Right lobe of liver (tissue), 4 donors: ENCODE measurements around the gene HOXC11.

Source experiments
- POLR2A ChIP-seq: fragments of 450-650 bp; IDR thresholded peaks from one replicate; pipeline ENCODE4 v1.6.1; 2017; ENCODE audit warnings: antibody characterized with exemption, mild to moderate bottlenecking
- TF ChIP-seq, protein P1 (sequence below), 4 donors: fragments of 200-600 bp in 3 of 4; fragments of 450-650 bp in 1 of 4; IDR thresholded peaks; one replicate each; pipeline versions ENCODE4 v1.5.1 to v1.8.0; 2016 to 2022; ENCODE audit warnings: antibody characterized with exemption in 4 of 4, mild to moderate bottlenecking in 2 of 4
- donor health status: DM: no; HTN: no; CAD: no.
- donor health status: DM: no; HTN: no; CAD: no.
- donor health status: DM: no; HTN: yes; CAD: no.

DNA sequence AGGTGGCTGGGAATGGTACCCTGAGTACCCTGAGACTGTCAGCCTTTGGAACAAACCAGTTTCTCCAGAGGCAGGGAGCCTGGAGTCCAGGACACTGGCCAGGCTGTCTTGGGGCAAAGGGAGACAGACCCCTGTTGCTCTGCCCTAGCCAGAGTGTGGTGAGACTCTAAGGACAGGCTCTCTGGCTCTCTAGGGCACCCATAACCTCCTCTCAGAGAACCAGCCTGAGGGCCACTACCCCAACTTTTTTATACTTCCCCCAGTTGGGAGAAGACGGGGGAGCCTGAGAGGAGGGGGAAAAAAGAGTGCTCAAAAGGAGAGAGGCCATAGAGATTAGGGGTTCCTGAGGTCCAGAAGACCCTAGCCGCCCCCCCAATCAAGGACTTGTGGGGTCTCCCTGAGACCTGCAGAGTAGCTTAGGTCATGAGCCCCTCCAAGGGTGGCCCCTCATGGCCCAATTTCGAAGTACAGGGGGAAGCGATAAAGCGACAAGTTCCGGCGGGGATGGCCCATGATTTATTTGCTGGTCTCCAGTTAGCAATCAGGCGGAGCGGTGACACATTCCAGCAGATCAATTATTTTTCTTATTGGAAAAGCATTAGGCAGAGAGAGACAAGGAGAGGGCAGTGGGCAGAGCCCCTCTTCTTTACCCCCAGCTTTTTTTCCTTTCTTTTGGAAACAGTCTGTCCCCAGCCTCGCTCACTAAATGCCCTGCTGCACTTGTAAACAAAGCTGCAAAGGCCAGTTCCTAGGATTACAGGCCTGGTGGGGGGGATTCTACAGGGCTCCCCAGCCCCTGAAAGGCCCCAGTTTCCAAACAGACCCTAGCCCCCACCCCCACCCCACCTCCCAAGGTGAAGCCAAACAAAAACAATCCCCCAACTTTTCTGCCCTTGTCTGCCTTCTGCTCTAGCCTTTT lies 37.4 kb downstream of the HOXC11 start:
- TF ChIP-seq POLR2A, result no peak
- TF ChIP-seq, protein P1, sequence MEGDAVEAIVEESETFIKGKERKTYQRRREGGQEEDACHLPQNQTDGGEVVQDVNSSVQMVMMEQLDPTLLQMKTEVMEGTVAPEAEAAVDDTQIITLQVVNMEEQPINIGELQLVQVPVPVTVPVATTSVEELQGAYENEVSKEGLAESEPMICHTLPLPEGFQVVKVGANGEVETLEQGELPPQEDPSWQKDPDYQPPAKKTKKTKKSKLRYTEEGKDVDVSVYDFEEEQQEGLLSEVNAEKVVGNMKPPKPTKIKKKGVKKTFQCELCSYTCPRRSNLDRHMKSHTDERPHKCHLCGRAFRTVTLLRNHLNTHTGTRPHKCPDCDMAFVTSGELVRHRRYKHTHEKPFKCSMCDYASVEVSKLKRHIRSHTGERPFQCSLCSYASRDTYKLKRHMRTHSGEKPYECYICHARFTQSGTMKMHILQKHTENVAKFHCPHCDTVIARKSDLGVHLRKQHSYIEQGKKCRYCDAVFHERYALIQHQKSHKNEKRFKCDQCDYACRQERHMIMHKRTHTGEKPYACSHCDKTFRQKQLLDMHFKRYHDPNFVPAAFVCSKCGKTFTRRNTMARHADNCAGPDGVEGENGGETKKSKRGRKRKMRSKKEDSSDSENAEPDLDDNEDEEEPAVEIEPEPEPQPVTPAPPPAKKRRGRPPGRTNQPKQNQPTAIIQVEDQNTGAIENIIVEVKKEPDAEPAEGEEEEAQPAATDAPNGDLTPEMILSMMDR (IDR thresholded peaks at IDR 0.05), result no peak
